Mesenchymal stem cell (in vitro differentiated cells and primary cell): Measurements from ENCODE around the gene CUL7.

Experiments
- DNase-seq: peaks from one replicate; pipeline ENCODE4 v3.0.0-alpha.2; 2013
- H2AFZ ChIP-seq: one replicate; pipeline ENCODE4 v1.6.1; 2013; ENCODE audit warnings: low read depth, mild to moderate bottlenecking, control low read depth, inconsistent platforms, low read length, moderate library complexity
- H2AK5ac ChIP-seq: 2 replicates; pipeline ENCODE4 v1.6.1; 2013; ENCODE audit warnings: low read length, moderate library complexity, mild to moderate bottlenecking, inconsistent platforms; ENCODE audit not compliant: severe bottlenecking
- H2BK120ac ChIP-seq: one replicate; pipeline ENCODE4 v1.6.1; 2013; ENCODE audit warnings: low read depth, mild to moderate bottlenecking, inconsistent platforms, low read length, moderate library complexity
- H2BK12ac ChIP-seq, 2 experiments: one replicate each; pipeline ENCODE4 v1.6.1; 2013; ENCODE audit warnings: inconsistent platforms in 2 of 2, low read length in 2 of 2, mild to moderate bottlenecking in 2 of 2, moderate library complexity in 2 of 2, control low read depth in 1 of 2
- H2BK15ac ChIP-seq: one replicate; pipeline ENCODE4 v1.6.1; 2013; ENCODE audit warnings: mild to moderate bottlenecking, low read depth, inconsistent platforms; ENCODE audit not compliant: poor library complexity, severe bottlenecking
- H2BK5ac ChIP-seq: 2 replicates; pipeline ENCODE4 v1.6.1; 2013; ENCODE audit warnings: low read depth, mild to moderate bottlenecking, low read length, control low read depth, inconsistent platforms; ENCODE audit not compliant: poor library complexity, severe bottlenecking
- H3K14ac ChIP-seq, 2 experiments: one replicate each; pipeline ENCODE4 v1.6.1; 2013; ENCODE audit warnings: inconsistent platforms in 2 of 2, low read length in 2 of 2, control low read depth in 1 of 2, mild to moderate bottlenecking in 1 of 2, moderate library complexity in 1 of 2
- H3K18ac ChIP-seq, 2 experiments: one replicate each; pipeline ENCODE4 v1.6.1; 2013; ENCODE audit warnings: inconsistent platforms in 2 of 2, low read length in 2 of 2, control low read depth in 1 of 2, low read depth in 1 of 2, mild to moderate bottlenecking in 1 of 2
- H3K23ac ChIP-seq, 2 experiments: one replicate each; pipeline ENCODE4 v1.6.1; 2013; ENCODE audit warnings: inconsistent platforms in 2 of 2, low read length in 2 of 2, mild to moderate bottlenecking in 2 of 2, moderate library complexity in 2 of 2, control low read depth in 1 of 2
- H3K27ac ChIP-seq: 2 replicates; pipeline ENCODE4 v1.5.1; 2013; ENCODE audit warnings: mild to moderate bottlenecking, moderate library complexity, low read length, control low read depth, inconsistent platforms; ENCODE audit not compliant: poor library complexity, severe bottlenecking
- H3K27me3 ChIP-seq, 2 experiments: 2 replicates each; pipeline versions ENCODE4 v1.6.1 to v1.7.0; 2013; ENCODE audit warnings: low read length in 2 of 2, mild to moderate bottlenecking in 2 of 2, moderate library complexity in 2 of 2, control low read depth in 1 of 2, inconsistent platforms in 1 of 2; ENCODE audit not compliant: control insufficient read depth in 1 of 2, insufficient read depth in 1 of 2
- H3K36me3 ChIP-seq, 2 experiments: 2 replicates each; pipeline versions ENCODE4 v1.6.1 to v1.7.0; 2013; ENCODE audit warnings: low read length in 2 of 2, control low read depth in 1 of 2, inconsistent platforms in 1 of 2, low read depth in 1 of 2, mild to moderate bottlenecking in 1 of 2; ENCODE audit not compliant: insufficient read depth in 2 of 2, control insufficient read depth in 1 of 2
- H3K4ac ChIP-seq, 2 experiments: one replicate each; pipeline ENCODE4 v1.6.1; 2013; ENCODE audit warnings: inconsistent platforms in 2 of 2, low read length in 2 of 2, mild to moderate bottlenecking in 2 of 2, moderate library complexity in 2 of 2, control low read depth in 1 of 2, low read depth in 1 of 2
- H3K4me1 ChIP-seq: 2 replicates; pipeline ENCODE4 v1.6.1; 2013; ENCODE audit warnings: low read depth, low read length, control low read depth; ENCODE audit not compliant: control insufficient read depth, insufficient read depth
- H3K4me2 ChIP-seq: 2 replicates; pipeline ENCODE4 v1.6.1; 2013; ENCODE audit warnings: low read length, mild to moderate bottlenecking, inconsistent platforms; ENCODE audit not compliant: poor library complexity, severe bottlenecking
- H3K4me3 ChIP-seq, 2 experiments: 2 replicates each; pipeline versions ENCODE4 v1.5.1 to v1.7.0; 2013; ENCODE audit warnings: low read length in 2 of 2, mild to moderate bottlenecking in 2 of 2, control low read depth in 1 of 2, low read depth in 1 of 2; ENCODE audit not compliant: insufficient read depth in 1 of 2
- H3K79me1 ChIP-seq: replicated peaks from 2 replicates; pipeline ENCODE4 v1.6.1; 2013; ENCODE audit warnings: mild to moderate bottlenecking, control low read depth, low read length, inconsistent platforms; ENCODE audit not compliant: poor library complexity, severe bottlenecking
- H3K9ac ChIP-seq: 2 replicates; pipeline ENCODE4 v1.7.0; 2013; ENCODE audit warnings: mild to moderate bottlenecking, low read length, moderate library complexity
- H3K9me3 ChIP-seq: 2 replicates; pipeline ENCODE4 v1.7.0; 2013; ENCODE audit warnings: mild to moderate bottlenecking, low read length; ENCODE audit not compliant: control insufficient read depth
- H4K8ac ChIP-seq: one replicate; pipeline ENCODE4 v1.6.1; 2013; ENCODE audit warnings: inconsistent platforms, mild to moderate bottlenecking, low read length, moderate library complexity
- H4K91ac ChIP-seq: one replicate; pipeline ENCODE4 v1.6.1; 2013; ENCODE audit warnings: mild to moderate bottlenecking, low read length, inconsistent platforms
- WGBS: methylation state at CpG from one replicate; pipeline ENCODE4 v1.1.7; 2013; ENCODE audit warnings: mixed read lengths; 5-methylcytosine and 5-hydroxymethylcytosine counted together

Gene CUL7

GRCh38 chr6:43052225-43052841, 1.3 kb downstream of the CUL7 start:
- 96% methylated on average over 19 of the region's 19 CpGs for WGBS
- peaks cover 31% of the 10 kb centered on the region for H3K4me1 ChIP-seq
- peak overlapping the region; percentile 1 to 95 for H3K18ac ChIP-seq
- peaks cover 31% of the 10 kb centered on the region for H3K79me1 ChIP-seq
- H2BK12ac ChIP-seq, result peak overlapping the region; percentile 15 to 54
- no peaks in the 10 kb centered on the region for H3K27me3 ChIP-seq
- H4K8ac ChIP-seq, result peak overlapping the region; percentile 97
- peak overlapping the region; percentile 90 to 99 for H3K4ac ChIP-seq
- peak overlapping the region; percentile 97 for H4K91ac ChIP-seq
- peak overlapping the region; percentile 70 for H3K4me2 ChIP-seq
- peak overlapping the region in 1 of 2 experiments; percentile 0 for H3K23ac ChIP-seq
- H3K4me3 ChIP-seq, result peak overlapping the region in 1 of 2 experiments; percentile 93
- peak overlapping the region; percentile 82 for H2AK5ac ChIP-seq
- H2BK15ac ChIP-seq, result no peak overlapping the region
- H3K36me3 ChIP-seq, result peaks cover 57 to 72% of the 10 kb centered on the region in 2 experiments
- H3K14ac ChIP-seq, result peak overlapping the region in 1 of 2 experiments; percentile 51
- no peak overlapping the region for H3K27ac ChIP-seq
- DNase-seq, result no peak
- no peak overlapping the region for H2BK120ac ChIP-seq
- no peak overlapping the region for H2AFZ ChIP-seq
- H2BK5ac ChIP-seq, result no peak overlapping the region
- peak overlapping the region; percentile 99 for H3K9ac ChIP-seq
- no peaks in the 10 kb centered on the region for H3K9me3 ChIP-seq

DNA sequence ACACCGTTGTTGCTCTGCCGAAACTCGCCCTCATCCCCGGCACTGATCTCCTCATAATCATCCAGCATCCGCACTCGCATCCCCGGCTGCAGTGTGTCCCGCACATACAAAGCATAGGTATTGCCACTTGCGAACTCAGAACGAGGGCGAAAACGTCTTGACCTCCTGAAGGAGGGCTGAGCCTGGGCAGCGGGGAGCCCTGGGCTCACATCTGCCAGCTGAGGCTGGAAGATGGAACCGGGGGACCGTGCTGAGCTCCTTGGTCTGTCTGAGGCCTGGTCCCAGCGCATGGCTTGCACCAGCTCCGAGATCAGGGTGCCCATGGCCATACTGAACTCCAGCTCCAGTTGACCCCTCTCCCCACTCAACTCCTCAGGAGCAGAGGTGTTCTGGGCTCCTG, 2.7 kb downstream of the CUL7 start:
- Histone ChIP-seq H3K9ac (peak overlapping the region; percentile 19), H3K9me3 (no peaks in the 10 kb centered on the region), H3K4me3 (no peak overlapping the region), H3K4me1 (peaks cover 31% of the 10 kb centered on the region), H4K91ac (no peak overlapping the region), H2AFZ (no peak overlapping the region), H3K79me1 (peaks cover 34% of the 10 kb centered on the region), H3K27ac (no peak overlapping the region), H2BK15ac (no peak overlapping the region), H3K23ac (no peak overlapping the region), H2BK120ac (no peak overlapping the region), H3K27me3 (no peaks in the 10 kb centered on the region), H2BK12ac (no peak overlapping the region), H3K14ac (peak overlapping the region in 1 of 2 experiments; percentile 68), H2BK5ac (no peak overlapping the region), H3K36me3 (peaks cover 62 to 74% of the 10 kb centered on the region in 2 experiments), H3K18ac (no peak overlapping the region), H3K4ac (no peak overlapping the region), H2AK5ac (peak overlapping the region; percentile 11), H4K8ac (no peak overlapping the region), H3K4me2 (peak overlapping the region; percentile 1)
- no peak for DNase-seq
- 93% methylated on average over 17 of the region's 17 CpGs for WGBS

DNA sequence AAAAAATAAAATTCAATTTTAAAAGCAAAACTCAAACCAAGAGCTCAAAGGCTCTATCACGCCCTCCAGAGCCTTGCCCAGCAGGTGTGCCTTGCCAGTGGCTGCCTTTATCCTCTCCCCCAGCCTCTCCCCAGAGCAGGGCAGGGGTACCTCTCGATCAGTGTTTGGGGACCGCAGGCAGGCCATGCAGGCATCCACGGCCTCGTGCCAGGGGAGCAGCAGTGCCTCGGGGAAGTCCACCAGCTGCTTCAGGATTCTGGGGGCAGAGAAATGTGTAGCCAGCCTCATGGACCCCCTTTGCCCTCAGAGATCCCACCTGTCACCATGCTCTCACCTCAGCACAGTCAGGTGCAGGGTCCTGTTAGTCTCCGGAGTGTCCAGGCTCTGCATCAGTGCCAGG, 5.7 kb downstream of the CUL7 start:
- H4K91ac ChIP-seq, result no peak overlapping the region
- H3K4ac ChIP-seq, result no peak overlapping the region
- no peak overlapping the region for H2AK5ac ChIP-seq
- H3K27me3 ChIP-seq, result no peaks in the 10 kb centered on the region
- no peak overlapping the region for H3K4me2 ChIP-seq
- no peak overlapping the region for H3K27ac ChIP-seq
- no peak for DNase-seq
- H2BK15ac ChIP-seq, result no peak overlapping the region
- no peak overlapping the region for H2AFZ ChIP-seq
- H2BK5ac ChIP-seq, result no peak overlapping the region
- H3K4me1 ChIP-seq, result peaks cover 31% of the 10 kb centered on the region
- no peak overlapping the region for H3K23ac ChIP-seq
- no peak overlapping the region for H3K4me3 ChIP-seq
- peaks cover 76 to 85% of the 10 kb centered on the region in 2 experiments for H3K36me3 ChIP-seq
- H3K79me1 ChIP-seq, result peaks cover 32% of the 10 kb centered on the region
- no peak overlapping the region for H3K9ac ChIP-seq
- no peak overlapping the region for H3K14ac ChIP-seq
- H2BK120ac ChIP-seq, result no peak overlapping the region
- no peaks in the 10 kb centered on the region for H3K9me3 ChIP-seq
- no peak overlapping the region for H4K8ac ChIP-seq
- H3K18ac ChIP-seq, result no peak overlapping the region
- 98% methylated on average over 7 of the region's 7 CpGs for WGBS
- no peak overlapping the region for H2BK12ac ChIP-seq

GRCh38 chr6:43045371-43045930, 8.2 kb downstream of the CUL7 start:
- Histone ChIP-seq H4K91ac (no peak overlapping the region), H2BK15ac (no peak overlapping the region), H4K8ac (no peak overlapping the region), H2AK5ac (no peak overlapping the region), H3K79me1 (peaks cover 23% of the 10 kb centered on the region), H2BK120ac (no peak overlapping the region), H3K14ac (no peak overlapping the region), H3K4me3 (no peak overlapping the region), H3K4me1 (peaks cover 10% of the 10 kb centered on the region), H3K4ac (no peak overlapping the region), H3K36me3 (peaks cover 74 to 89% of the 10 kb centered on the region in 2 experiments), H3K9me3 (no peaks in the 10 kb centered on the region), H3K27me3 (no peaks in the 10 kb centered on the region), H2AFZ (no peak overlapping the region), H3K23ac (no peak overlapping the region), H3K18ac (no peak overlapping the region), H2BK12ac (no peak overlapping the region), H3K27ac (no peak overlapping the region), H3K9ac (no peak overlapping the region), H2BK5ac (no peak overlapping the region), H3K4me2 (no peak overlapping the region)
- 96% methylated on average over 11 of the region's 11 CpGs for WGBS
- DNase-seq, result no peak
